ENCODE measurements around the gene SYVN1.

Gene SYVN1

DNA sequence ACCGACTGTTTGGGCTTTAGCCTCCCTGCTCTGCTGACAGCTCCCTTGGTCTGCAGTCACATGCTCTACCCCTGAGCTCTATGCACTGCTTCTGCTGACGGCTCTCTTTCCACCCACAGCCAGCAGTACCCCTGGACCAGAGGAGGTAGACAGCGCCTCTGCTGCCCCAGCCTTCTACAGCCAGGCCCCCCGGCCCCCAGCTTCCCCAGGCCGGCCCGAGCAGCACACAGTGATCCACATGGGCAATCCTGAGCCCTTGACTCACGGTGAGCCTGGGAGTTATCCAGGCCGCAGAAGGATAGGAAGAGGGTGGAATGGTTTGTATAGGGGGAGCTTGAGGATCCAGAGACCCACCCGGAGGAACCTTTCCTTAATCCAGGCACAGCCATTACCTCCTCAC lies 47.5 kb downstream of the SYVN1 start:
- ChIA-PET POLR2A (interaction anchor here (0.9 kb wide), 1 partner anchor 14 kb away, joined by 4 read pairs; no protein-coding TSS in a partner anchor), CTCF (no interaction called here)
- H3K36me3 ChIP-seq (ENCODE audit: control insufficient read depth in 2 of 2, insufficient read depth in 1 of 2, low read length in 2 of 2): peaks cover 0 to 60% of the 10 kb centered on the region in 2 experiments; a peak in 1 of 3 replicates
- TF ChIP-seq WT1 (tag by site-specific recombination; IDR thresholded peaks at IDR 0.05) (no peak), GLIS1 (tag by site-specific recombination; IDR thresholded peaks at IDR 0.05) (no peak), ZNF548 (tag by site-specific recombination; IDR thresholded peaks at IDR 0.05) (no peak), KLF7 (tag by site-specific recombination; IDR thresholded peaks at IDR 0.05; ENCODE audit: borderline replicate concordance) (no peak), ZNF624 (tag by site-specific recombination; IDR thresholded peaks at IDR 0.05) (no peak), ZFP69B (tag by site-specific recombination; IDR thresholded peaks at IDR 0.05) (no peak), ZNF768 (tag by site-specific recombination; IDR thresholded peaks at IDR 0.05) (no peak), ZNF670 (tag by site-specific recombination; IDR thresholded peaks at IDR 0.05; ENCODE audit: low read depth) (no peak), ZBTB8A (tag by site-specific recombination; IDR thresholded peaks at IDR 0.05) (no peak), GLI2 (tag by site-specific recombination; IDR thresholded peaks at IDR 0.05; ENCODE audit: borderline replicate concordance, low read depth) (no peak), ZNF837 (tag by site-specific recombination; IDR thresholded peaks at IDR 0.05) (no peak), MZF1 (tag by site-specific recombination; IDR thresholded peaks at IDR 0.05; ENCODE audit: borderline replicate concordance) (no peak)
- TF ChIP-seq, protein P1, sequence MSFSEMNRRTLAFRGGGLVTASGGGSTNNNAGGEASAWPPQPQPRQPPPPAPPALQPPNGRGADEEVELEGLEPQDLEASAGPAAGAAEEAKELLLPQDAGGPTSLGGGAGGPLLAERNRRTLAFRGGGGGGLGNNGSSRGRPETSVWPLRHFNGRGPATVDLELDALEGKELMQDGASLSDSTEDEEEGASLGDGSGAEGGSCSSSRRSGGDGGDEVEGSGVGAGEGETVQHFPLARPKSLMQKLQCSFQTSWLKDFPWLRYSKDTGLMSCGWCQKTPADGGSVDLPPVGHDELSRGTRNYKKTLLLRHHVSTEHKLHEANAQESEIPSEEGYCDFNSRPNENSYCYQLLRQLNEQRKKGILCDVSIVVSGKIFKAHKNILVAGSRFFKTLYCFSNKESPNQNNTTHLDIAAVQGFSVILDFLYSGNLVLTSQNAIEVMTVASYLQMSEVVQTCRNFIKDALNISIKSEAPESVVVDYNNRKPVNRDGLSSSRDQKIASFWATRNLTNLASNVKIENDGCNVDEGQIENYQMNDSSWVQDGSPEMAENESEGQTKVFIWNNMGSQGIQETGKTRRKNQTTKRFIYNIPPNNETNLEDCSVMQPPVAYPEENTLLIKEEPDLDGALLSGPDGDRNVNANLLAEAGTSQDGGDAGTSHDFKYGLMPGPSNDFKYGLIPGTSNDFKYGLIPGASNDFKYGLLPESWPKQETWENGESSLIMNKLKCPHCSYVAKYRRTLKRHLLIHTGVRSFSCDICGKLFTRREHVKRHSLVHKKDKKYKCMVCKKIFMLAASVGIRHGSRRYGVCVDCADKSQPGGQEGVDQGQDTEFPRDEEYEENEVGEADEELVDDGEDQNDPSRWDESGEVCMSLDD (tag by site-specific recombination; IDR thresholded peaks at IDR 0.05): no peak
- TF ChIP-seq, protein P2, sequence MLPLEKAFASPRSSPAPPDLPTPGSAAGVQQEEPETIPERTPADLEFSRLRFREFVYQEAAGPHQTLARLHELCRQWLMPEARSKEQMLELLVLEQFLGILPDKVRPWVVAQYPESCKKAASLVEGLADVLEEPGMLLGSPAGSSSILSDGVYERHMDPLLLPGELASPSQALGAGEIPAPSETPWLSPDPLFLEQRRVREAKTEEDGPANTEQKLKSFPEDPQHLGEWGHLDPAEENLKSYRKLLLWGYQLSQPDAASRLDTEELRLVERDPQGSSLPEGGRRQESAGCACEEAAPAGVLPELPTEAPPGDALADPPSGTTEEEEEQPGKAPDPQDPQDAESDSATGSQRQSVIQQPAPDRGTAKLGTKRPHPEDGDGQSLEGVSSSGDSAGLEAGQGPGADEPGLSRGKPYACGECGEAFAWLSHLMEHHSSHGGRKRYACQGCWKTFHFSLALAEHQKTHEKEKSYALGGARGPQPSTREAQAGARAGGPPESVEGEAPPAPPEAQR (tag by site-specific recombination; IDR thresholded peaks at IDR 0.05): no peak
- TF ChIP-seq, protein P3, sequence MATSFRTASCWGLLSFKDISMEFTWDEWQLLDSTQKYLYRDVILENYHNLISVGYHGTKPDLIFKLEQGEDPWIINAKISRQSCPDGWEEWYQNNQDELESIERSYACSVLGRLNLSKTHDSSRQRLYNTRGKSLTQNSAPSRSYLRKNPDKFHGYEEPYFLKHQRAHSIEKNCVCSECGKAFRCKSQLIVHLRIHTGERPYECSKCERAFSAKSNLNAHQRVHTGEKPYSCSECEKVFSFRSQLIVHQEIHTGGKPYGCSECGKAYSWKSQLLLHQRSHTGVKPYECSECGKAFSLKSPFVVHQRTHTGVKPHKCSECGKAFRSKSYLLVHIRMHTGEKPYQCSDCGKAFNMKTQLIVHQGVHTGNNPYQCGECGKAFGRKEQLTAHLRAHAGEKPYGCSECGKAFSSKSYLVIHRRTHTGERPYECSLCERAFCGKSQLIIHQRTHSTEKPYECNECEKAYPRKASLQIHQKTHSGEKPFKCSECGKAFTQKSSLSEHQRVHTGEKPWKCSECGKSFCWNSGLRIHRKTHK (tag by site-specific recombination; IDR thresholded peaks at IDR 0.05): no peak
- TF ChIP-seq, protein P4, sequence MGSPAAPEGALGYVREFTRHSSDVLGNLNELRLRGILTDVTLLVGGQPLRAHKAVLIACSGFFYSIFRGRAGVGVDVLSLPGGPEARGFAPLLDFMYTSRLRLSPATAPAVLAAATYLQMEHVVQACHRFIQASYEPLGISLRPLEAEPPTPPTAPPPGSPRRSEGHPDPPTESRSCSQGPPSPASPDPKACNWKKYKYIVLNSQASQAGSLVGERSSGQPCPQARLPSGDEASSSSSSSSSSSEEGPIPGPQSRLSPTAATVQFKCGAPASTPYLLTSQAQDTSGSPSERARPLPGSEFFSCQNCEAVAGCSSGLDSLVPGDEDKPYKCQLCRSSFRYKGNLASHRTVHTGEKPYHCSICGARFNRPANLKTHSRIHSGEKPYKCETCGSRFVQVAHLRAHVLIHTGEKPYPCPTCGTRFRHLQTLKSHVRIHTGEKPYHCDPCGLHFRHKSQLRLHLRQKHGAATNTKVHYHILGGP (tag by site-specific recombination; IDR thresholded peaks at IDR 0.05): no peak
- TF ChIP-seq, protein P5, sequence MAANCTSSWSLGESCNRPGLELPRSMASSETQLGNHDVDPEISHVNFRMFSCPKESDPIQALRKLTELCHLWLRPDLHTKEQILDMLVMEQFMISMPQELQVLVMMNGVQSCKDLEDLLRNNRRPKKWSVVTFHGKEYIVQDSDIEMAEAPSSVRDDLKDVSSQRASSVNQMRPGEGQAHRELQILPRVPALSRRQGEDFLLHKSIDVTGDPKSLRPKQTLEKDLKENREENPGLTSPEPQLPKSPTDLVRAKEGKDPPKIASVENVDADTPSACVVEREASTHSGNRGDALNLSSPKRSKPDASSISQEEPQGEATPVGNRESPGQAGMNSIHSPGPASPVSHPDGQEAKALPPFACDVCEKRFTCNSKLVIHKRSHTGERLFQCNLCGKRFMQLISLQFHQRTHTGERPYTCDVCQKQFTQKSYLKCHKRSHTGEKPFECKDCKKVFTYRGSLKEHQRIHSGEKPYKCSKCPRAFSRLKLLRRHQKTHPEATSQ (tag by site-specific recombination; IDR thresholded peaks at IDR 0.05): no peak
- TF ChIP-seq, protein P6, sequence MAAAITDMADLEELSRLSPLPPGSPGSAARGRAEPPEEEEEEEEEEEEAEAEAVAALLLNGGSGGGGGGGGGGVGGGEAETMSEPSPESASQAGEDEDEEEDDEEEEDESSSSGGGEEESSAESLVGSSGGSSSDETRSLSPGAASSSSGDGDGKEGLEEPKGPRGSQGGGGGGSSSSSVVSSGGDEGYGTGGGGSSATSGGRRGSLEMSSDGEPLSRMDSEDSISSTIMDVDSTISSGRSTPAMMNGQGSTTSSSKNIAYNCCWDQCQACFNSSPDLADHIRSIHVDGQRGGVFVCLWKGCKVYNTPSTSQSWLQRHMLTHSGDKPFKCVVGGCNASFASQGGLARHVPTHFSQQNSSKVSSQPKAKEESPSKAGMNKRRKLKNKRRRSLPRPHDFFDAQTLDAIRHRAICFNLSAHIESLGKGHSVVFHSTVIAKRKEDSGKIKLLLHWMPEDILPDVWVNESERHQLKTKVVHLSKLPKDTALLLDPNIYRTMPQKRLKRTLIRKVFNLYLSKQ (tag by site-specific recombination; IDR thresholded peaks at IDR 0.05; ENCODE audit: borderline replicate concordance): no peak
- H3K4me3 ChIP-seq (ENCODE audit: low read depth, low read length): no peak overlapping the region
- no peak overlapping the region for H3K27ac ChIP-seq (ENCODE audit: extremely low read depth, low read depth, low read length)
- peaks cover 3% of the 10 kb centered on the region; the same call in 1 of the 2 replicates for H3K4me1 ChIP-seq (ENCODE audit: control insufficient read depth, insufficient read depth, low read length)
- H3K9me3 ChIP-seq (ENCODE audit: control insufficient read depth, insufficient read depth, low read depth, low read length): no peaks in the 10 kb centered on the region

Measured in HEK293 (cell line).